K562 treated with DMSO at 1 percent for 24 hours (cell line): ENCODE data around the gene CDC45. TPM values are rescaled to one million over a fixed set of nuclear protein-coding genes. Genes with fewer than 3 reads are reported as not detected.

Experiments used
- total RNA-seq: library from RNA; unstranded; fragments of 300-600 nt; gene quantifications from 2 replicates; pipeline ENCODE4 v1.2.3, GENCODE V29; 2022; ENCODE audit warnings: low read depth; ENCODE audit not compliant: insufficient read depth

CDC45 gene
- 210 and 225 TPM in 2 replicates for total RNA-seq

GRCh38 chr22:19479355-19480172 is at the start of gene CDC45:
TSS of gene CDC45 (plus strand) at chr22:19479920. CDS start at chr22:19479969, 49 bp downstream.

GRCh38 chr22:19431649-19432132 is 48.0 kb upstream of the CDC45 start, which contains the start of gene HIRA:
TSS of gene HIRA (minus strand) at chr22:19431733. CDS start at chr22:19431476, 257 bp downstream.

GRCh38 chr22:19432133-19432851 is 47.4 kb upstream of the CDC45 start, which contains the start of gene MRPL40:
TSS of gene MRPL40 (plus strand) at chr22:19432545. CDS start at chr22:19432555, 10 bp downstream.

GRCh38 chr22:19447330-19448075 is 32.2 kb upstream of the CDC45 start, which contains the start of gene C22orf39:
TSS of gene C22orf39 (minus strand) at chr22:19447711. CDS start at chr22:19447688, 23 bp downstream.

GRCh38 chr22:19478901-19479354 is 792 bp upstream of the CDC45 start, which contains the start of gene UFD1:
TSS of gene UFD1 (minus strand) at chr22:19479193. CDS start at chr22:19479085, 108 bp downstream.

GRCh38 chr22:19524170-19525115 is 44.7 kb downstream of the CDC45 start, which contains the start of gene CLDN5:
TSS of gene CLDN5 (minus strand) at chr22:19524410. CDS start at chr22:19524255, 155 bp downstream.

Other genes starting within 250 kb of the CDC45 start
- 32.0 and 36.4 TPM in 2 replicates for gene CLTCL1, start 188.2 kb upstream of the CDC45 start, total RNA-seq
- 111 and 112 TPM in 2 replicates for gene HIRA, start 48.2 kb upstream of the CDC45 start, total RNA-seq
- 111 and 128 TPM in 2 replicates for gene MRPL40, start 47.4 kb upstream of the CDC45 start, total RNA-seq
- gene C22orf39, start 32.2 kb upstream of the CDC45 start, total RNA-seq: 128 and 132 TPM in 2 replicates
- gene UFD1, start 727 bp upstream of the CDC45 start, total RNA-seq: 418 and 433 TPM in 2 replicates
- gene CLDN5, start 44.5 kb downstream of the CDC45 start, total RNA-seq: 0.97 and 1.1 TPM in 2 replicates
- 66.6 and 70.3 TPM in 2 replicates for gene SEPTIN5, start 234.6 kb downstream of the CDC45 start, total RNA-seq
- gene GP1BB, start 243.6 kb downstream of the CDC45 start, total RNA-seq: 114 and 143 TPM in 2 replicates